Activated T-cell treated with anti-CD3 and anti-CD28 coated beads for 4 hours (primary cell): ENCODE data around the gene CLDND2.
A peak's percentile ranks its signal among the peaks of the same experiment; 100 is the strongest.
"Not testable (repeated sequence)": the region's sequence is repeated elsewhere in the genome, so short reads cannot be mapped to it uniquely, and the experiment has no call there.

ENCODE experiments used
- DNase-seq: peaks from one replicate; pipeline ENCODE4 v3.0.0-alpha.2; 2020

The CLDND2 gene

GRCh38 chr19:51368366-51369282 lies at the start of gene CLDND2:
TSS of gene CLDND2 (minus strand) at chr19:51369003. CDS start at chr19:51368577, 426 bp downstream.
- no peak for DNase-seq

GRCh38 chr19:51417810-51418157 lies 49.0 kb upstream of the CLDND2 start:
- no peak for DNase-seq

- DNase-seq: no peak
Observed at GRCh38 chr19:51417107-51417809, 48.5 kb upstream of the CLDND2 start, which contains the start of gene SIGLEC10. TSS of gene SIGLEC10 (minus strand) at chr19:51417642. CDS start at chr19:51417581, 61 bp downstream.

GRCh38 chr19:51416422-51416821 lies 47.6 kb upstream of the CLDND2 start:
- not testable (repeated sequence) for DNase-seq

- DNase-seq: no peak
Observed at GRCh38 chr19:51415187-51415586, 46.4 kb upstream of the CLDND2 start.

GRCh38 chr19:51410950-51411748 lies 42.3 kb upstream of the CLDND2 start:
- no peak for DNase-seq

GRCh38 chr19:51407511-51408131 lies 38.8 kb upstream of the CLDND2 start:
- DNase-seq: no peak

GRCh38 chr19:51402117-51402516 lies 33.3 kb upstream of the CLDND2 start:
- no peak for DNase-seq

- not testable (repeated sequence) for DNase-seq
Observed at GRCh38 chr19:51399936-51400335, 31.1 kb upstream of the CLDND2 start.

GRCh38 chr19:51399231-51399630 lies 30.4 kb upstream of the CLDND2 start:
- no peak for DNase-seq

- DNase-seq: no peak
Observed at GRCh38 chr19:51398096-51398704, 29.4 kb upstream of the CLDND2 start.

GRCh38 chr19:51397453-51397852 lies 28.6 kb upstream of the CLDND2 start:
- DNase-seq: not testable (repeated sequence)

GRCh38 chr19:51396175-51396574 lies 27.4 kb upstream of the CLDND2 start:
- no peak for DNase-seq

GRCh38 chr19:51394050-51394836 lies 25.4 kb upstream of the CLDND2 start:
- DNase-seq: peak; percentile 81

- no peak for DNase-seq
Observed at GRCh38 chr19:51392701-51393100, 23.9 kb upstream of the CLDND2 start.

GRCh38 chr19:51391073-51391611 lies 22.3 kb upstream of the CLDND2 start:
- no peak for DNase-seq

- DNase-seq: no peak
Observed at GRCh38 chr19:51389143-51389542, 20.3 kb upstream of the CLDND2 start.

- no peak for DNase-seq
Observed at GRCh38 chr19:51387924-51388389, 19.2 kb upstream of the CLDND2 start, which contains the start of gene LIM2. TSS of gene LIM2 (minus strand) at chr19:51387974. CDS start at chr19:51387443, 531 bp downstream.

GRCh38 chr19:51386882-51387520 lies 18.2 kb upstream of the CLDND2 start:
- DNase-seq: no peak

GRCh38 chr19:51382004-51382403 lies 13.2 kb upstream of the CLDND2 start:
- DNase-seq: no peak
